Stimulated activated CD4-positive, alpha-beta T cell treated with anti-CD3 and anti-CD28 coated beads, Interleukin-1b, Interleukin-23, amount 100 ng/mL, for 24 hours (primary cell): ENCODE measurements around the gene USP7.
"Not testable (repeated sequence)": the region's sequence is repeated elsewhere in the genome, so short reads cannot be mapped to it uniquely, and the experiment has no call there.

ENCODE experiments used
- DNase-seq, 4 experiments: peaks; one replicate each; pipeline ENCODE4 v3.0.0-alpha.2; 2020; ENCODE audit warnings: low read depth in 4 of 4, low spot score in 1 of 4

The USP7 gene

GRCh38 chr16:8882725-8883377 lies 80.9 kb downstream of the USP7 start:
- no peak for DNase-seq

GRCh38 chr16:8882041-8882617 lies 81.6 kb downstream of the USP7 start, which contains the start of gene LITAFD:
Gene LITAFD (plus strand): TSS chr16:8882351. CDS start chr16:8884356, 2,005 bp downstream.
- no peak for DNase-seq

DNA sequence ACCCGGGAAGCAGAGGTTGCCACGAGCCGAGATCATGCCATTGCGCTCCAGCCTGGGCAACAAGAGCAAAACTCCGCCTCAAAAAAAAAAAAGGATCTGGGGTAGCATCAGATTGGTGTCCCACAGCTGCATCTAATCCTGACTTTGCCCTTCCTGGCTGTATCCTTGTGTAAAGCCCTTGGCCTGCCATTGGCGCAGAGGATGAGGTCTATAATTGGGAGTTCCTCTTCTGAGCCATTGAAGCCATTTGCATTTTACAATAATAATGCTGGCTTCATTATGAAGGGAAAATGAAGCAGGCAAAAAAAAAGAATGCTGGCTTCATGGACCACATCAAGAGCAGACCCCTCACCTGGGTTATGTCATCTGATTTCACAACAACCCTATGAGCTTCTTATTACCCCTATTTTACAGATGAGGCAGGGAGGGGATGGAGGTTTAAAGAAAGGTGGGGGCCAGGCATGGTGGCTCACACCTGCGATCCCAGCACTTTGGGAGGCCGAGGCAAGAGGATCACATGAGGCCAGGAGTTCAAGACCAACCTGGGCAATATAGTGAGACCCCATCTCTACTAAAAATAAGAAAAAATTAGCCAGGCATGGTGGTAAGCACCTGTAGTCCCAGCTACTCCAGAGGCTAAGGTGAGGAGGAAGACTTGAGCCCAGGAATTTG lies 82.7 kb downstream of the USP7 start:
- no peak for DNase-seq

- no peak for DNase-seq
Measured at GRCh38 chr16:8878523-8878911, 85.2 kb downstream of the USP7 start.

DNA sequence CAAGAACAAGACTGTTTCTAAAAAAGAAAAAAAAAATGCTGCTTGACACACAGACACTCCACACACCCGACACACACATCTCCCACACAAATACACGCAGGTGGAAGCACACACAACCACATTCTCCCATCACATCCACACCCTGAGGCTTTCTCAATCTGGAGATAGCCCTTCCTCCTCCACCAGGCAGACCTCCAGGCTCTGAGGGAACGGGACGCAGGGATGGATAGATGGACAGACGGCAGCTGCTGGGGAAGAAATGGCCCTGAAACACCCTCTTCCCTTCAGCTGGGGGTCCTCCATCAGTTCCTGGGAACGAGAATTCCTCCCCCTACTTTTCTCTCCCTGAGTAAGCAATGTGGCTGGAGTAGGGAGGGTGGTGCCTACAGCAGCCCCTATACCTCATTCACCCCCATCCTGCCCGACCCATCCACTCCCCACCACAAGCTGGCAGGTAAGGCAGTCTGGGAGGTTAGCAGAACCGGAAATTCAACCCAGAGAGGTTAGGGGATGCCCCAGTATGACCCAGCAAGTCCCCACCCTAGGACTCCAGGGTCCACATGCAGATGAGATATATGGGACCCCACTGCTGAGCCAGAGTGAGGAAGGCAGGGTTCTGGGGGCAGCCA lies 85.7 kb downstream of the USP7 start:
- DNase-seq, result no peak

- not testable (repeated sequence) for DNase-seq
Measured at GRCh38 chr16:8875317-8875716, 88.4 kb downstream of the USP7 start.

- no peak for DNase-seq
Measured at GRCh38 chr16:8874388-8874787, 89.3 kb downstream of the USP7 start.

GRCh38 chr16:8873866-8874195 lies 89.9 kb downstream of the USP7 start:
- DNase-seq, result not testable (repeated sequence)

GRCh38 chr16:8872967-8873865 lies 90.5 kb downstream of the USP7 start:
- no peak for DNase-seq

GRCh38 chr16:8872071-8872470 lies 91.6 kb downstream of the USP7 start:
- DNase-seq, result no peak

DNA sequence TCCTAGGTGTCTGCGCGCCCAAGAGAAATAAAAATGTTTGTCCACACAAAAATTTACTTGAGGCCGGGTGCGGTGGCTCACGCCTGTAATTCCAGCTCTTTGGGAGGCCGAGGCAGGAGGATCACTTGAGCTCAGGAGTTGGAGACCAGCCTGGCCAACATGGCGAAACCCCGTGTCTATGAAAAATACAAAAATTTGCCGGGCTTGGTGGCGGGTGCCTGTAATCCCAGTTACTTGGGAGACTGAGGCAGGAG lies 93.8 kb downstream of the USP7 start:
- not testable (repeated sequence) for DNase-seq

DNA sequence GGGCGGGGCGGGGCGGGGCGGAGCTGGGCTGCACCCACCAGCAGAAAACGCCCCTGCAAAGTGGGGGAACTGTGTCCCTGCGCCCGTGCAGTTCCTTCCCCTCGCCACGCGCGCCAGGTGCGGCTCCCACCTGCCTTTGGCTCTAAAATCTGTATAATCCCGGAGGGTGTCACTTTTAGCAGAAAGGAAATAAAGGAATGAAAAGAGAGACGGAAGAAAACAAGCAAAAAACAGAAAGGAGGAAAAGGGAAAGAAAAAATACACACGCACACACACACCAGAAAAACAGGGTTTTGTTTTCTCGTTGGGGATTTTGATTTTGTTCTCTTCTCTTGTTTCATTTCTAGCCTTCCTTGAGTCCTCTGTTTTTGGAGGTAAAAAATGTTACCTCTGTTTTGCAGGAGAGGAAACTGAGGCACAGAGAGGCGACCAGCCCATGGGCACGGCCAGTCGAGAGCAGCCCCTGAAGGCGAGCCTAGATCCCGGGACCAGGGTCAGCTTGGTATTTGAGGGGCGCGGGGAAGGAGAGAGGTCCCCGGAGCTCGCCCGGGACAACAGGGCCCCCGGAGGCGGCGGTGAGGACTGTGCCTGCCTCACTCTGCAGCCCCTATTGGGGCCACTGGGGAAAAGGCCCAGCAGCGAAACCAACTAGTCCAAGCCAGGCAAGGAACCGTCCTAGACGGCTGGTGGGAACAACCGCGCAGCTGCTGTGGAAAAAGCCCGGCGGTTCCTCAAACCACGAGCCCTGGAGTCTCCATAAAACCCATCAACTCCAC lies 94.3 kb downstream of the USP7 start:
- no peak for DNase-seq

DNA sequence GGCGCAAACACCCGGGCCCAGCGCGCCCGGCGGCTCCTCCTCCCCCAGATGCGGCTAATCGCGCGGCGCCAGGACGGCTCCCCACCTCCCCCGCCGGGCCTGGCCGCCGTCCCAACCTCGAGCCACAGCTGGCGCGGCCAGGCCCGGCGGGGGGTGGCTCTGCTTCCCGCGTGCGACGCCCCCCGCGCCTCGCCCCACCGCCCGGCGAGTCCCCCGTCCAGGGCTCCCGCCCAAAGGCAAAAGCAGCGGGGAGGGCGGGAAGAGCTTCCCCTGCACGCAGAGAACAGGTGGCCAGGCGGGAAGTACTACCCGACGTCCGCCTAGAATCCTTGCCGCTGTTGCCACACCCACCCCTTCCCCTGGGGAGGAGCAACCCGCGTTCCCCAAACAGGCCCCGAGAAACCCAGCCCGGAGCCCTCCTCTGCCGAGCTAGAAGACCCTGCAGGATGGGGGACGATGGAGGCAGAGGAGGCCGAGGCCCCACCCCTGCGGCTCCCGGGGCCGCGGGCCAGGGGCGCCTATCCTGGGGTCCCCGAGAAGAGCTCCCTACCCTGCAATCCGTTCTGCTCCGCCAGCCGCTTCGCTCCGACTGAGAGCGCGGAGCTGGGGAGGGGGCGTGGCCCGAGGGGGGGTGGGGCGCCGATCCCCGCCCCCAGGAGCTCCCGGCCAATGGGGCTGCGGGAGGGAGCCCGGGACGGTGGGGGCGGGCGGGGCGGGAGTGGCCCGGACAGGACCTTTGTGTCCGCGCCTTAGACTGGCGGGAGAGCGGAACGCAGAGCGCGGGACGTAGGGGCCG lies 95.1 kb downstream of the USP7 start, which contains the start of gene CARHSP1:
CARHSP1 (minus strand) TSS at position 591 of the 796 bp plus-strand sequence. CDS start 9,678 bp downstream, outside the sequence.
- DNase-seq, result peak; percentile 53 to 81 (median 65)

DNA sequence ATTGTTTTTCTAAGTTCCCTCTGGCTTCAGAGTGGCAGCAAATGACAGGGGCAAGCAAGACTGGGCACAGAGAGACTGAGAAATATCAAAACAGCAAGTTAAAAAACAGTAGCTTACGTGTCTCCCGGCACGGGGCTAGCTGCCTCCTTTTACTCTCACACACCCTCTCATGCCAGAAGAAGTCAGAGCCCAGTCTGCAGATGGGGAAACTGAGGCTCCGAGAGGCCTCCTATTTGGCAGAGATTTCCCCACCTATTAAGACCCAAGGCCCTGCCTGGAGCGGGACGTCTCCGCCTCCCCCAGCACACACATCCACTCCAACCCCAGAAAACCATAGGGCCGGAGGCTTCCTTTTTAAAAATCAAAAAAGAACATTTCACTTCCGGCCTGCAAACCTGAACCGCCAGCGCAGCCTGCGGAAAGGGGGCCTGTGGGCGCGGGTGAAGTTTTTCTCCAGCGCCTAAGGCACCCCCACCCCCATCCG lies 95.7 kb downstream of the USP7 start:
- no peak for DNase-seq

GRCh38 chr16:8867216-8867931 lies 96.3 kb downstream of the USP7 start:
- DNase-seq, result no peak

GRCh38 chr16:8866884-8867215 lies 96.9 kb downstream of the USP7 start:
- DNase-seq, result no peak

- no peak for DNase-seq
Measured at GRCh38 chr16:8866118-8866883, 97.4 kb downstream of the USP7 start.

GRCh38 chr16:8865145-8865882 lies 98.4 kb downstream of the USP7 start:
- DNase-seq, result no peak
